ENCODE measurements around the gene ZNF580. TPM values are rescaled to one million over a fixed set of nuclear protein-coding genes. Genes with fewer than 3 reads are reported as not detected.

ZNF580 gene
- total and polyA plus RNA-seq, 10 of the 15 experiments (the other 5 are each of a cell fraction or from before 2014, with no cell fraction given), result 2.3 to 31.8 (median 10.0) TPM

GRCh38 chr19:55617426-55617825 is 23.4 kb upstream of the ZNF580 start:
- DNase-seq (ENCODE audit: low read depth, low spot score) (no peak), ATAC-seq (no peak), FAIRE-seq (no peak)
- no TSS peak for BruUV-seq (replicated peaks)
- POLR2A ChIA-PET, result interaction anchor here (1.5 kb wide), 1 partner anchor 18 kb away, joined by 4 read pairs; the partner anchor contains the start of gene FIZ1
- no peaks in the 10 kb centered on the region; the same call in 1 of the 3 replicates for H3K9me3 ChIP-seq (replicated peaks; ENCODE audit: control insufficient read depth, insufficient read depth, low read length)
- CTCF ChIA-PET, result interaction anchor here (1.1 to 2.8 kb wide), 4 partner anchors 11 to 100 kb away, joined by 3 to 12 read pairs (median 4); partner anchors contain the start of gene ZNF865
- peaks cover 3 to 12% of the 10 kb centered on the region in 2 experiments; a peak in 3 of 4 replicates for H3K36me3 ChIP-seq (ENCODE audit: control insufficient read depth in 2 of 2, insufficient read depth in 2 of 2, low read length in 1 of 2)
- SMC1A ChIA-PET (ENCODE audit: uncharacterized antibody, unreplicated experiment), result no interaction called here
- in situ Hi-C loops (cut with MboI) (no loop called here), intact Hi-C loops (cut with micrococcal nuclease; ENCODE audit: unreplicated experiment) (no loop called here)
- no peak overlapping the region for H3K4me3 ChIP-seq
- H3K4me2 ChIP-seq (ENCODE audit: control insufficient read depth, insufficient read depth), result no peak overlapping the region
- no peaks in the 10 kb centered on the region for H3K27me3 ChIP-seq (replicated peaks in 1 of 2; ENCODE audit: control insufficient read depth in 2 of 2, insufficient read depth in 2 of 2, low read length in 1 of 2)
- H3K4me1 ChIP-seq (ENCODE audit: control insufficient read depth, insufficient read depth, low read length), result no peaks in the 10 kb centered on the region; the same call in 1 of the 2 replicates
- 96% methylated on average over 8 of the region's 8 CpGs for WGBS (ENCODE audit: insufficient coverage, insufficient replicate concordance, low lambda C conversion rate, missing lambda C conversion rate)
- H3K79me2 ChIP-seq (ENCODE audit: control insufficient read depth, insufficient read depth, low read length), result peaks cover 1% of the 10 kb centered on the region; the same call in 1 of the 2 replicates
- TF ChIP-seq STAT3 (IDR thresholded peaks at IDR 0.05; ENCODE audit: low read depth, low read length) (no peak), RB1 (IDR thresholded peaks at IDR 0.05; ENCODE audit: borderline replicate concordance) (no peak), DPF2 (IDR thresholded peaks at IDR 0.05) (no peak), RUNX3 (IDR thresholded peaks at IDR 0.05; ENCODE audit: low read length) (no peak), PML (IDR thresholded peaks at IDR 0.05; ENCODE audit: low read length) (no peak), NBN (IDR thresholded peaks at IDR 0.05) (no peak)
- TF ChIP-seq, protein P1, sequence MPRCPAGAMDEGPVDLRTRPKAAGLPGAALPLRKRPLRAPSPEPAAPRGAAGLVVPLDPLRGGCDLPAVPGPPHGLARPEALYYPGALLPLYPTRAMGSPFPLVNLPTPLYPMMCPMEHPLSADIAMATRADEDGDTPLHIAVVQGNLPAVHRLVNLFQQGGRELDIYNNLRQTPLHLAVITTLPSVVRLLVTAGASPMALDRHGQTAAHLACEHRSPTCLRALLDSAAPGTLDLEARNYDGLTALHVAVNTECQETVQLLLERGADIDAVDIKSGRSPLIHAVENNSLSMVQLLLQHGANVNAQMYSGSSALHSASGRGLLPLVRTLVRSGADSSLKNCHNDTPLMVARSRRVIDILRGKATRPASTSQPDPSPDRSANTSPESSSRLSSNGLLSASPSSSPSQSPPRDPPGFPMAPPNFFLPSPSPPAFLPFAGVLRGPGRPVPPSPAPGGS (IDR thresholded peaks at IDR 0.05; ENCODE audit: borderline replicate concordance, insufficient read depth, low read depth, low read length, poor library complexity, severe bottlenecking), result no peak
- TF ChIP-seq, protein P2, sequence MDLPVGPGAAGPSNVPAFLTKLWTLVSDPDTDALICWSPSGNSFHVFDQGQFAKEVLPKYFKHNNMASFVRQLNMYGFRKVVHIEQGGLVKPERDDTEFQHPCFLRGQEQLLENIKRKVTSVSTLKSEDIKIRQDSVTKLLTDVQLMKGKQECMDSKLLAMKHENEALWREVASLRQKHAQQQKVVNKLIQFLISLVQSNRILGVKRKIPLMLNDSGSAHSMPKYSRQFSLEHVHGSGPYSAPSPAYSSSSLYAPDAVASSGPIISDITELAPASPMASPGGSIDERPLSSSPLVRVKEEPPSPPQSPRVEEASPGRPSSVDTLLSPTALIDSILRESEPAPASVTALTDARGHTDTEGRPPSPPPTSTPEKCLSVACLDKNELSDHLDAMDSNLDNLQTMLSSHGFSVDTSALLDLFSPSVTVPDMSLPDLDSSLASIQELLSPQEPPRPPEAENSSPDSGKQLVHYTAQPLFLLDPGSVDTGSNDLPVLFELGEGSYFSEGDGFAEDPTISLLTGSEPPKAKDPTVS (IDR thresholded peaks at IDR 0.05; ENCODE audit: low read depth, low read length), result no peak
- no peaks in the 10 kb centered on the region; the same call in 1 of the 2 replicates for H4K20me1 ChIP-seq (ENCODE audit: control insufficient read depth, insufficient read depth)
- no peak overlapping the region for H3K9ac ChIP-seq (ENCODE audit: control insufficient read depth, insufficient read depth, low read length)
- RAD21 ChIA-PET (ENCODE audit: unreplicated experiment), result no interaction called here
- no peak overlapping the region for H3K27ac ChIP-seq (ENCODE audit: control insufficient read depth, insufficient read depth)
- H2AFZ ChIP-seq (ENCODE audit: control insufficient read depth, low read depth, low read length), result no peak overlapping the region
